Colon (tissue), 2 donors: Measurements from ENCODE around the gene DNMT1.
"Not testable (repeated sequence)": the region's sequence is repeated elsewhere in the genome, so short reads cannot be mapped to it uniquely, and the experiment has no call there.

ENCODE experiments used
- FAIRE-seq: peaks from 2 replicates; lab custom pipeline; 2012; peaks lifted over from hg19 to GRCh38; lab: Jason Lieb, UNC
- donor health status: control.
- donor health status: control.

DNMT1 gene

GRCh38 chr19:10182847-10183246 is 11.9 kb downstream of the DNMT1 start:
- no peak for FAIRE-seq

GRCh38 chr19:10182076-10182475 is 12.7 kb downstream of the DNMT1 start:
- FAIRE-seq = no peak

GRCh38 chr19:10180459-10180858 is 14.3 kb downstream of the DNMT1 start:
- no peak for FAIRE-seq

GRCh38 chr19:10180024-10180423 is 14.7 kb downstream of the DNMT1 start:
- FAIRE-seq = not testable (repeated sequence)

GRCh38 chr19:10173527-10173926 is 21.2 kb downstream of the DNMT1 start:
- FAIRE-seq = no peak

- FAIRE-seq = no peak
Measured at GRCh38 chr19:10168386-10168948, 26.3 kb downstream of the DNMT1 start.

- no peak for FAIRE-seq
Measured at GRCh38 chr19:10167459-10167858, 27.3 kb downstream of the DNMT1 start.

GRCh38 chr19:10166501-10166900 is 28.3 kb downstream of the DNMT1 start:
- not testable (repeated sequence) for FAIRE-seq

- no peak for FAIRE-seq
Measured at GRCh38 chr19:10166046-10166445, 28.7 kb downstream of the DNMT1 start.

GRCh38 chr19:10163536-10163935 is 31.2 kb downstream of the DNMT1 start:
- FAIRE-seq = no peak

- no peak for FAIRE-seq
Measured at GRCh38 chr19:10159610-10160009, 35.1 kb downstream of the DNMT1 start.

GRCh38 chr19:10158485-10158884 is 36.3 kb downstream of the DNMT1 start:
- FAIRE-seq = no peak

GRCh38 chr19:10158071-10158470 is 36.7 kb downstream of the DNMT1 start:
- FAIRE-seq = no peak

GRCh38 chr19:10155839-10156238 is 38.9 kb downstream of the DNMT1 start:
- FAIRE-seq = no peak

GRCh38 chr19:10152100-10152499 is 42.7 kb downstream of the DNMT1 start:
- FAIRE-seq = no peak

- FAIRE-seq = no peak
Measured at GRCh38 chr19:10151521-10151920, 43.2 kb downstream of the DNMT1 start.

- no peak for FAIRE-seq
Measured at GRCh38 chr19:10149427-10149826, 45.3 kb downstream of the DNMT1 start.

GRCh38 chr19:10146142-10146541 is 48.6 kb downstream of the DNMT1 start:
- FAIRE-seq = no peak

GRCh38 chr19:10145031-10145430 is 49.7 kb downstream of the DNMT1 start:
- no peak for FAIRE-seq

- FAIRE-seq = no peak
Measured at GRCh38 chr19:10144361-10144760, 50.4 kb downstream of the DNMT1 start.

- FAIRE-seq = no peak
Measured at GRCh38 chr19:10143681-10144080, 51.1 kb downstream of the DNMT1 start.

- no peak for FAIRE-seq
Measured at GRCh38 chr19:10142701-10143375, 51.9 kb downstream of the DNMT1 start.

- FAIRE-seq = no peak
Measured at GRCh38 chr19:10141973-10142372, 52.8 kb downstream of the DNMT1 start.

GRCh38 chr19:10141479-10141878 is 53.3 kb downstream of the DNMT1 start:
- FAIRE-seq = no peak
